Epithelial cell of proximal tubule (primary cell): ENCODE data around the gene CACNA2D2. TPM values are rescaled to one million over a fixed set of nuclear protein-coding genes. Genes with fewer than 3 reads are reported as not detected.

Experiments
- DNase-seq: peaks from one replicate; pipeline ENCODE4 v3.0.0-alpha.2; 2011; ENCODE audit warnings: low read depth
- H3K4me3 ChIP-seq: 2 replicates; pipeline ENCODE4 v1.5.1; 2011; ENCODE audit warnings: low read depth, mild to moderate bottlenecking, low read length
- CTCF ChIP-seq: conservative IDR thresholded peaks from 2 replicates; pipeline ENCODE4 v1.5.1; 2012; ENCODE audit warnings: low read depth, mild to moderate bottlenecking, low read length
- total RNA-seq: library from RNA; depleted of rRNA; stranded (reverse); fragments of >200 nt; gene quantifications from 2 replicates; pipeline ENCODE4 v1.2.3, GENCODE V29; 2015

CACNA2D2 gene
- total RNA-seq, 1 donor from 2014 or later = not detected

- no peak for TF ChIP-seq CTCF
- H3K4me3 ChIP-seq = no peak overlapping the region
- DNase-seq = no peak
Observed at GRCh38 chr3:50508821-50509220, 5.4 kb upstream of the CACNA2D2 start.

- no peak overlapping the region for H3K4me3 ChIP-seq
- DNase-seq = no peak
- no peak for TF ChIP-seq CTCF
Observed at GRCh38 chr3:50506169-50506568, 2.7 kb upstream of the CACNA2D2 start.

DNA sequence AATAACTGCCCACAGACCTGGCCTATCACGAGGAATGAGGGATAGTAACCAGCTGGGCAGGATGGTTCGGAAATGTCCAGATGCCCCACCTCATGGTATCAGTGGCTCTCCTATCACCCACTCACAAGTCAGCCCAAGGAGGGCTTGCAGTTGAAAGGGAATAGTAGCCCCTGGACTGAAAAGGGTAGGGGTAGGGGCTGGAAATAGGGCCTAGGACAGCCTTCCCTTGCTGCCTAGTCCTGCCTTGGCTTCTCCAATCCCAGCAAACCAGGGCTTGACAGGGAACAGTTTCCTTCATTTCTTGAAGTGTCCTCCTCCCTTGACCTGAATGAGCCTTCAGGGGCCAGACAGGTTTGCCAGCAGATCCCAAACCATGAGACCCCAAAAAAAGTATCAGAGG lies 1.2 kb upstream of the CACNA2D2 start:
- no peak for DNase-seq
- no peak overlapping the region for H3K4me3 ChIP-seq
- no peak for TF ChIP-seq CTCF

GRCh38 chr3:50502584-50503423 lies 630 bp downstream of the CACNA2D2 start:
- H3K4me3 ChIP-seq = no peak overlapping the region
- no peak for TF ChIP-seq CTCF
- no peak for DNase-seq

DNA sequence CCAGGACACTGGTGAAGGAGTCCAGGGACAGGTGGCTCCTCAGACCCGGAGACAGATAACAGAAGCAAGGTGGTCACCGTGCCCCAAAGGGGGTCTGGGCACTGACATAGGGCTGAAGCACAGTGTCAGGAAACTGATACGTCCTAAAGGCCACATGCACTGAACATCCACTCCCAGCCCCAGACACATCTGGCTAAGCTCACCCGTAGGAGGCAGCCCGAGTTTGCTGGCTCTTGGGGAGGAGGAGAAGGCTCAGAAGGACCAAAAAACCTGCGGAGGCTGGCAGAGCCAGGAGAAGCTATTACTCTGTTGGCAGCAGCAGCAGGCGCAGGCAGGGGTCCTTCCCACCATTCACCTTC lies 1.2 kb downstream of the CACNA2D2 start:
- no peak for DNase-seq
- no peak for TF ChIP-seq CTCF
- H3K4me3 ChIP-seq = no peak overlapping the region

DNA sequence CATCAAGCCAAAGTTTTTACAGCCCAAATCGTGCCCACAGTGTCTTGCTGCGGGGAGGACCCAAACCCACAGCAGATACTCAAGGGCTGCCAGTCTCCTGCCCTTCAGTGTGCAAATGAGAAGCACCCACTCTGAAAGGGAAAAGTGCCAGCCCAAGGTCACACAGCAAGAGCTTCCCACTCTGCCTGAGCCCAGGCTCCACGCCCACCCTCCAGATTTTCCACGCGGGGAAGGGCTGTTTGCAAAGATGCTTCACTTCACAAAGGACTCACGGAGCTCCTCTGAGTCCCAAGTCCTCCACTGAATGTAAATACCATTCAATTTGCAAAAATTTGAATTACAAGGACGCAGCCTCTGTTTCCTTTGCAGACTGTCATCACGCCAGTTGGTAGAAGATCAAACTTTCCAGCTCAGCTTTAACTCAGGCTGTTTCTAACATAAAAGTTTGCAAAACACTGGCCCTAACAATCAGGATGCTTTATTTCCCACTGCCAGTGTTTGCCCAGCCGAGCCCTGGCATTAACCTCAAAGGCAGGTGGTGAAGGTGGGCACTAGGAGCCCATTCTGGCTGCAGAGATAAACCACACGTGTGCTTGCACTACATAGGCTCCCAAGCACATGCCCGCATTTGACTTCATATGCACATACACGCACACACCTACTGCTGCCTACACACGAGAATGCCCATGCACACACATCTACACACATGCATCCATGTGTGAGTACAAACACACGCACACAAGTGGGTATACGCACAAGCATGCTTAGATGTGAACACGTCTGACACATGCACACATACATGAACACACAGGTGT lies 7.6 kb downstream of the CACNA2D2 start:
- no peak for TF ChIP-seq CTCF
- no peak overlapping the region for H3K4me3 ChIP-seq

More for the DNA sequence above, 7.6 kb downstream of the CACNA2D2 start:
- DNase-seq = no peak
